HG02623 (cell line): ENCODE data around the gene IL1RN.
A peak's percentile ranks its signal among the peaks of the same experiment; 100 is the strongest.

Experiments used
- ATAC-seq: cut with Tn5 transposase; IDR thresholded peaks from one replicate; pipeline ENCODE4 v1.9.1; 2021; ENCODE audit warnings: moderate library complexity; ENCODE audit not compliant: unreplicated experiment

IL1RN gene

DNA sequence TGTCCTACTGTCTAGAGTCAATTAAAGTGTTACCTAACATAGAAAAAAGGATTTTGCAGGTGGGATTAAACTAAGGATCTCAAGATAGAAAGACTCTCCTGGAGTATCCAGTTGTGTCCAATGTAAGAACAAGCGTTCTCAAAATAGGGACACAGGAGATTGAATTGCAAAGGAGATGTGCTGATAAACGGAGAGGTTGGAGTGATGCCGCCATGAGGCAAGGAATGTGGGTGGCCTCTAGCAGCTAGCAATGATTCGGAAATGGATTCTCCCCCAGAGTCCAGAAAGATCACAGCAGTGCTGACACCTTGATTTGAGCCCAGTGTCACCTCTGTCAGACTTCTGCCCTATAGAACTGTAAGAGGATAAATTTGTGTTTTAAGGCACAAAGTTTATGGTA is 24.1 kb upstream of the IL1RN start:
- ATAC-seq = no peak

DNA sequence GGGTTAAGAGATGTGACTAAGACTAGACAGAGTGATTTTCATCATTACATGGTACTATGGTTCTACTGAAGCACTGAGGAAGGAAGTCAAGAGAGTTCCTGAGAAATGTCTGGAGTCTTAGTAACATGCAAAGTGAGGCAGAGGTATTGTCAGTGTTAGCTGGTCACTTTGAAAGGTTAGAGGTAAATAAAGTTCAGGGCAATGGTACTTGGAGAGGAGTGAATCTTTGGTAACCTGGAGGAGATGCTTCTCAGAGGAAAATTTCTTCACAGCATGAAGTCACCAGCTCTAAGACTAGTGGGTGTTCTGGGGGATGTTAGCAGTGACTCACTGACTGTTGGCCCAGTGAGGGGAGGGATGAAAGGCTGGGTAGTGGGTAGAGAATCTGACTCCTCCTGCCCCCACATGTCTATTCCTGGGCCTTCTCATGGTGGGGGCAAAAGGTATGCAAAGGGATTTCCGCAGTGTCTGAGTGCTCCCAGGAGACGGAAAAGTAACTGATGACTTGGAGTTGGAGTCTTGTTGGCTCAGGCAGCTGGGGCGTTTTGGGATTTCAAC is 23.3 kb upstream of the IL1RN start:
- no peak for ATAC-seq

DNA sequence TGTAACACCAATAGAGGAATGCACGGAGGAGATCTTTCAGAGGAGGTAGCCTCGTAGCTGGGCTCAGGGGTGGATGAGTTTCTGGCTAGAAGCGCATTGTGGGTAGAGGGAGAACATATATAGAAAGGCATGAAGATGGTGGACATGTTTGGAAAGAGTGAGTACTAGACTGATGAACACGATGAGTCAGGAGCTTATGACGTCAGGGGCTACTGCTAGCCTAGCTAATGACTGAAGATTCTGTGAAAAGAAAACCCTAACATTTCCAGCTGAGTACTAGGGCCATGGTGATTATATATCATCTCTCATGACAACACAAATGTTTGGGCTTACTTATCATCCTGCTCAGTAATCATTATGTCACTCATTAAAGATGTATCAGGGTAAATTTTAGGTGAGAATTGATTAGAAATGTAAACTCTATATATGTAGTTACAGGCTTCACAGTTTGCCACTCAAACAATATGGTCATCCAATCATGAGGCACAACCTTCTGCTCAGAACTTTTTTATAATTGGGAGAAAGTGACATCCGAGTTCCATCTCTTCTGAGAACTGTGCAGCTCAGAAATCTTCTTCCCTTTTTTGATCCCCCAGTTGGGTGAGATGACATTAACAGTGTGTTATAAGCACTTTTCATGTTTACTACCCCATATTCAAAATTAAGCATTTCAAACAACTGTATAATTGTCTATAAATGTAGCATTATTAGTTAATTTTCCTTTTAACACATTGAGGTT is 22.2 kb upstream of the IL1RN start:
- ATAC-seq = no peak

DNA sequence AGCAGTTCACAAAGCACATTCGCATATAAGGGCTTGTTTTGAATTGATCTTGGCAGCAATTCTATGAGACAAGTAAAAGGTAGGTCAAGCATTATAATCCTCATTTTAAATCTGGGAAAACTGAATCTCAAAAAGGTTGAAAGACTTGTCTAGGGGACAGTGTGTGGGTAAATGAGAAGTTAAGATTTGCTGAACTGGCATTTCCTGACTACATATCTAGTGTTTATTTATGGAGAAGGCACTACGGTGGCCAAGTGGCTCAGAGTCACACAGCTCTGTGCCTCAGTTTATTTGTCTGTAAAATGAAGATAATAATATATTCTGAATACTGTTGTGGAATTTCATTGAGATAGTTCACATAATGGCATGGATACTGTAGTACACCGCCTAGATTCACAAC is 16.3 kb upstream of the IL1RN start:
- no peak for ATAC-seq

- ATAC-seq = no peak
Observed at GRCh38 chr2:113111823-113112287, 15.5 kb upstream of the IL1RN start.

- ATAC-seq = no peak
Observed at GRCh38 chr2:113112441-113112840, 15.0 kb upstream of the IL1RN start.

- ATAC-seq = no peak
Observed at GRCh38 chr2:113112871-113113270, 14.5 kb upstream of the IL1RN start.

GRCh38 chr2:113113807-113114206 is 13.6 kb upstream of the IL1RN start:
- ATAC-seq = no peak

GRCh38 chr2:113114224-113114945 is 13.0 kb upstream of the IL1RN start:
- ATAC-seq = no peak

- no peak for ATAC-seq
Observed at GRCh38 chr2:113114996-113115395, 12.4 kb upstream of the IL1RN start.

- ATAC-seq = peak; percentile 48
Observed at GRCh38 chr2:113116100-113116958, 11.1 kb upstream of the IL1RN start.

DNA sequence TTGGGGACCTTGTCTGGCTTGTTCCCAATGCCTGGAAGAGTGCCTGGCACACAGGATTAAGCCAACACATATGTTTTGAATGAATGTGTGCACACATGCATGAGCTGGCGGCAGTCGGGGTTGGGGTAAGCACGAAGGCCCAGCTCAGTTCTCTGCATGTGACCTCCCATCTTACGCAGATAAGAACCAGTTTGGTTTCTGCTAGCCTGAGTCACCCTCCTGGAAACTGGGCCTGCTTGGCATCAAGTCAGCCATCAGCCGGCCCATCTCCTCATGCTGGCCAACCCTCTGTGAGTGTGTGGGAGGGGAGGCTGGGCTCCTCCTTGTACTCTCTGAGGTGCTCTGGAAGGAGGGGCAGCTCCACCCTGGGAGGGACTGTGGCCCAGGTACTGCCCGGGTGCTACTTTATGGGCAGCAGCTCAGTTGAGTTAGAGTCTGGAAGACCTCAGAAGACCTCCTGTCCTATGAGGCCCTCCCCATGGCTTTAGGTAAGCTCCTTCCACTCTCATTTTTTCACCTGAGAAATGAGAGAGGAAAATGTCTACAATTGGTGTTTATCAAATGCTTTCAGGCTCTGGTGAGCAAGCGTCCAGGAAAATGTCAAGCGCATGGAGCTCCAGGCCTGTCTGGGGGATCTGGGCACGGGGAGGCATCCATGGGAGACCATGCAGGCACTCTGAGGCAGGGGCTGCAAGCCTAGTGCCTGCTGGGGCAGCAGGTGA is 9.7 kb upstream of the IL1RN start:
- ATAC-seq = no peak

DNA sequence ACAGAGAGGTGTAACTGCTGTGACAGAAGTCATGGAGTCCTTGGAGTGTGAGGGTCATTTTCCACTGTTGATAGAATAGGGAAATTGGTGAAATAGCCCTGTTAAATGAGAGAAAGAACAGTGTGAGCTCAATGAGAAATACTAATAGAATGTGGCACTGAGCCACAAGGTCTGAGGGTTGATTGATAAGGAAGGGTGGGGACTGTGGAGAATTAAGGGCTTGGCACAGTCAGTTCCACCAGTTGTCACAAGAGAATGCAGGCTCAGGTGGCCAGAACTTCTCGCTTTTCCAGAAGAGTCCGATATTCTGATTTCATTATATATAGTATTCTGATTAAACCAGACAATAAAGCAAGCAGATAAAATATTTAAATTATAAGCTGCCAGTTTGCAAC is 9.1 kb upstream of the IL1RN start:
- ATAC-seq = no peak

DNA sequence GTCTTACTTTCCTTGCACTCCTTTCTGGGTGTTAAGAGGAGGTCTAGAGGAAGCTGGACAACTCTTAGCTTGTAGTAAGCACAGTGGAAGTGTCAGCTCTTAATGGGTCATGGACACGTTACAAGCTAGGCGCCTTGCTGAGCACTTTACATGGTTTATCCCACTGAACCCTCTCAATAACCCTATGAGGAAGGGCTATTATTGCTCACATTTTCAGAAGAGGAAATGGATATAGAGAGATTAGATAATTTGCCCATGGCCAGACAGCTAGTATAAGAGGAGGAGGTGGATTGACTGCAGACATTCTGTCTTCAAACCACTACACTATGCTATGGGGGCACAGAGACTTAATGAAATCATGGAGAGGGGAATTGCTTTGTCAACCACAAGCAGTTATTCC is 8.3 kb upstream of the IL1RN start:
- ATAC-seq = no peak

DNA sequence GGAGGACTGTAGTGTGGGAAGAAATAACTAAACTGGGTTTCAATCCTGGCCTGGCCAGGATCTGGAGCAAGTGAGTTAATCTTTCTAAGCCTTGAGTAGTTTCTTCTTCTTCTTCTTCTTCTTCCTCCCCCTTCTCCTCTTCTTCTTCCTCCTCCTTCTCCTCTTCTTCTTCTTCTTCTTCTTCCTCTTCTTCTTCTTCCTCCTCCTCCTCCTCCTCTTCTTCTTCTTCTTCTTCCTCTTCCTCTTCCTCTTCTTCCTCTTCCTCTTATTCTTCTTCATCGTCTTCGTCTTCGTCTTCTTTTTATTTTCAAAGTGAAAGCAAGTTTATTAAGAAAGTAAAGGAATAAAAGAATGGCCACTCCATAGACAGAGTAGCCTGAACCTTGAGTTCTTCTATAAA is 6.5 kb upstream of the IL1RN start:
- ATAC-seq = no peak

GRCh38 chr2:113122364-113122763 is 5.0 kb upstream of the IL1RN start:
- ATAC-seq = no peak

- no peak for ATAC-seq
Observed at GRCh38 chr2:113123726-113124125, 3.7 kb upstream of the IL1RN start.

DNA sequence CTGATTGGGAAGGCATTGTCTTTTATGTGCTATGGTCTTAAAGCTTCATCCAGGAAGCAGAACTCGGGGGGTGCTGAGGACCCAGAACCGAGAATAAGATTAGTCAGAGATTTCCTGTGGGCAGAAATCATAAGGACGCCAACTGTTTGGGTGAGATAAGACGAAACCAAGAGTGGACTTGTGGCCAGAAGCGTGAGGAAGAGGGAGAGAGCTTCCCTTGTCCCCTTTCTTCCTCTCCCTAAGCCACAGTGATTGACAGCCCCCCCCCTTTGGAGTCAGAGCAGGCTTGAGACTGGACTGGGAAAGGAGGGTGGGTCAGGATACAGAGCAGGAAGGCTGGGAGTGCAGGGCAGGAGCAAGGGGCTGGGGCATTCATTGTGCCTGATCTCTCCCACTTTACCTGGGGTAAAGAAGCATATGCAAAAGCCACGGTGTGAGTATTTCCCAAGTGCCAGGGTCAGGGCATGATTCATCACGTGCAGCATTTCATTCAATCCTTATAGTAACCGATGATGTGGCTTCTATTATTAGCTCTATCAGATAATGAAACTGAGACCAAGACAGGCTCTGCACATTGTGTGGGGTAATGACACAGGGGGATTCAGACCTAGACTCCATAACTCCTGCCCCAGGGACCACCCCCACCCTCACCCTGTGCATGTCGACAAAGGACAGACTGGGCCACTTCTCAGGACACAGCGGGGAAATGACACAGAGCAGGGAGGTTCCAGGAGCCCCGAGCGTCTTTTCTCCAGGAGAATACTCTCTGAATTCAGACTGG is 3.0 kb upstream of the IL1RN start:
- peak; percentile 46 for ATAC-seq

DNA sequence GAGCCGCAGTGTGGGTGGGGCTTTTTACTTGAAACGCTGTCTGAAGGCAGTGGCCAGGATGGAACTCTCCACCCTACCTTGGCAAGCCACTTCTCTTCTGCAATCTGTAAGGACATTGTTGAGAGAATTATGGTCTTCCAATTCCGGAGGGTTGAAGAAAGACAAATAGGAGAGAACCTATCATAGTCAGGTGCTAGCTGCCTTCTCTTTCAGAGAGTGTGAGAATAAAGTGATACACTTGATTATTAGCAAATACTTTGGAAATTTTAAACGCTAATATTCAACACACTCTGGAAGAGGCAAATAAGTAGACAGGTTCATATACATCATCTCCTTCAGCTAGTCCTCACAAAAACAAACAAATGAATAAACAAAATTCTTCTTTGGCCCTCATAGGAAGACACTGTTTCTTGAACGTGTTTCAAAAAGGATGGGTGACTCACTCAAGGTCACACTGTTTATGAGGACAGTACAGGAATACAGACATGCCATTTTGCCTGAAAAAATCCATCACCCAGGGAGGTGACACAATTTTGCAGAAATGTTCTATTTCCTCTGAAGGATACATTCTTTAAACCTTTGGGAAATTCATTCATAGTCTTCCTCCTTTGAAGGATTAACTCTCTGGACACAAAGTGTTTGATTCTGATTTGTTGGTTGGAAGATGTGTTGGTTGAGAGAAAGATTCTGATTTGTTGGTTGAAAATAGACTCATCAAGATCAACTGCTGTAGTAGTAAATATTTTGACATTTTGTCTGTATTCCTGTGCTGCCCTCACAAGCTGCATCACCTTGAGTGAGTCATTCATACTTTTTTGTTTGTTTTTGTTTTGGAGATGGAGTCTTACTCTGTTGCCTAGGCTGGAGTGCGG is 2.2 kb upstream of the IL1RN start:
- no peak for ATAC-seq
